Ishikawa (cell line): ENCODE measurements around the gene PHF20.

Experiments used
- EP300 ChIP-seq: IDR thresholded peaks from 2 replicates; pipeline ENCODE4 v1.6.1; 2012; ENCODE audit warnings: borderline replicate concordance
- TCF12 ChIP-seq: IDR thresholded peaks from 2 replicates; pipeline ENCODE4 v1.6.1; 2012; ENCODE audit warnings: low read depth
- TEAD4 ChIP-seq: IDR thresholded peaks from 2 replicates; pipeline ENCODE4 v1.6.1; 2012
- ZBTB7A ChIP-seq: IDR thresholded peaks from 2 replicates; pipeline ENCODE4 v1.6.1; 2012; ENCODE audit warnings: low read depth
- TF ChIP-seq, protein P1 (sequence below): IDR thresholded peaks from 2 replicates; pipeline ENCODE4 v1.6.1; 2012

DNA sequence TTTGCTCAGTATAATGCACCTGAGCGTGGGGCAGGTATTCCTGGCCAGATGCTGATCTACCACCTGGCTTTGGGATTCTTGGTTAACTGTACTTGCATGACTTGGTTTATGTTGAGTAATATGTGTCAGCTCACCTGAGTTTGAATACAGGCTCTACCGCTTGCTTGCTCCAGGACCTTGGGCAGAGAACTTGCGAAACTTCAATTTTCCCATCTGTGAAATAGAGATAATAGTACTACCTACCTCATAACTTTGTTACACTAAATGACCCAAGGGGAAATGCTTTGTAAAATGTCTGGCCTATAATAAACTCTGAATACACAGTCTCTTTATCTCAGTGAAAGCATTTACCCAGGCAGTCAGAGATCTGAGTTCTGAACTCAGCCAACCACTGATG lies 130.7 kb downstream of the PHF20 start:
- TF ChIP-seq TCF12, result no peak
- TF ChIP-seq, protein P1, sequence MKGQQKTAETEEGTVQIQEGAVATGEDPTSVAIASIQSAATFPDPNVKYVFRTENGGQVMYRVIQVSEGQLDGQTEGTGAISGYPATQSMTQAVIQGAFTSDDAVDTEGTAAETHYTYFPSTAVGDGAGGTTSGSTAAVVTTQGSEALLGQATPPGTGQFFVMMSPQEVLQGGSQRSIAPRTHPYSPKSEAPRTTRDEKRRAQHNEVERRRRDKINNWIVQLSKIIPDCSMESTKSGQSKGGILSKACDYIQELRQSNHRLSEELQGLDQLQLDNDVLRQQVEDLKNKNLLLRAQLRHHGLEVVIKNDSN, result no peak
- no peak for TF ChIP-seq ZBTB7A
- TF ChIP-seq EP300, result no peak
- TF ChIP-seq TEAD4, result no peak
